Mesothelial cell of epicardium (in vitro differentiated cells): Measurements from ENCODE around the gene RNF213. TPM values are rescaled to one million over a fixed set of nuclear protein-coding genes. Genes with fewer than 3 reads are reported as not detected.

Source experiments
- DNase-seq, 2 experiments: peaks; one replicate each; pipeline ENCODE4 v3.0.0; 2021; ENCODE audit warnings: low spot score in 2 of 2; ENCODE audit not compliant: unreplicated experiment in 2 of 2
- H3K27ac Mint-ChIP-seq: 2 replicates; pipeline ENCODE4 v1.8.0; 2021; ENCODE audit warnings: mixed read lengths
- H3K27me3 Mint-ChIP-seq: 2 replicates; pipeline ENCODE4 v1.8.0; 2021; ENCODE audit warnings: low read depth, mixed read lengths
- H3K36me3 Mint-ChIP-seq: 2 replicates; pipeline ENCODE4 v1.8.0; 2021; ENCODE audit warnings: mixed read lengths
- H3K4me1 Mint-ChIP-seq: 2 replicates; pipeline ENCODE4 v1.8.0; 2021; ENCODE audit warnings: mixed read lengths
- H3K4me3 Mint-ChIP-seq: 2 replicates; pipeline ENCODE4 v1.8.0; 2021; ENCODE audit warnings: mild to moderate bottlenecking, moderate library complexity, mixed read lengths
- H3K9me3 Mint-ChIP-seq: 2 replicates; pipeline ENCODE4 v1.8.0; 2021; ENCODE audit warnings: mixed read lengths
- CTCF ChIP-seq: fragments of 200-600 bp; sonication (generic); IDR thresholded peaks from one replicate; pipeline ENCODE4 v1.5.0; 2021; ENCODE audit warnings: antibody characterized with exemption; ENCODE audit not compliant: unreplicated experiment
- total RNA-seq: library from RNA; stranded (reverse); gene quantifications from 3 replicates; pipeline ENCODE4 v1.2.1, GENCODE V29; 2021

Gene RNF213
- total RNA-seq, 1 donor from 2014 or later: 76.7 TPM

GRCh38 chr17:80261895-80262279, 1.2 kb downstream of the RNF213 start:
- no peak for DNase-seq
- no peaks in the 10 kb centered on the region for H3K9me3 Mint-ChIP-seq

GRCh38 chr17:80262291-80262690, 1.6 kb downstream of the RNF213 start:
- Mint-ChIP-seq H3K9me3 (no peaks in the 10 kb centered on the region), H3K36me3 (peaks cover 11% of the 10 kb centered on the region), H3K4me3 (peak overlapping the region; percentile 78), H3K27ac (peak overlapping the region; percentile 85), H3K4me1 (peaks cover 14% of the 10 kb centered on the region), H3K27me3 (no peaks in the 10 kb centered on the region)
- TF ChIP-seq CTCF: no peak
- DNase-seq: no peak

More at GRCh38 chr17:80261895-80262279, 1.2 kb downstream of the RNF213 start:
- H3K27ac Mint-ChIP-seq: peak overlapping the region; percentile 85
- peaks cover 10% of the 10 kb centered on the region for H3K36me3 Mint-ChIP-seq
- peaks cover 14% of the 10 kb centered on the region for H3K4me1 Mint-ChIP-seq
- peak overlapping the region; percentile 78 for H3K4me3 Mint-ChIP-seq
- no peak for TF ChIP-seq CTCF
- H3K27me3 Mint-ChIP-seq: no peaks in the 10 kb centered on the region

DNA sequence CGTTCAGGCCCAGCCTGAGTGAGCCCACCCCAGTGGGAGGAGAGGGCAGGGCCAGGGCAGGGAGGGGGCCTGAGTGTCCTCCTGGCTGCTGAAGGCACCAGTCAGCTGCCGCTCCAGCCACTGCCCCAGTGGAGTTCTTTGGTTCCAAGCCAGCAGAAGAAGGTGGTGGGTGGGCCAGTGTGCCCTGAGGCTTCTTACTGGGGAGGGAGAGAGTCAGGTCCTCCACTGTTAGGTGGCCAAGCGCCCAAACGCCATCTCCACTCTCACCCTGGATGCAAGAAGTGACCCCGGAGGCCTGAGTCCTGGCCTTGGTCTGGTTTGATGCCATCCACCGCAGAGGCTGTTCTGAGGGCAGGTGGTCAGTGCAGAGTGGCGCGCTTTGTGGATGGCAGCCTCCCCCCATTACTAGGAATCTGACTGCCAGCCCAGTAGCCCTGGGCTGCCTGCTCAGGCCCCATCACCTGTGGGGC, 2.2 kb downstream of the RNF213 start:
- no peaks in the 10 kb centered on the region for H3K9me3 Mint-ChIP-seq
- no peak for TF ChIP-seq CTCF
- peak overlapping the region; percentile 78 for H3K4me3 Mint-ChIP-seq
- no peaks in the 10 kb centered on the region for H3K27me3 Mint-ChIP-seq
- DNase-seq: no peak
- H3K36me3 Mint-ChIP-seq: peaks cover 14% of the 10 kb centered on the region
- no peak overlapping the region for H3K27ac Mint-ChIP-seq
- peaks cover 14% of the 10 kb centered on the region for H3K4me1 Mint-ChIP-seq

GRCh38 chr17:80263253-80264204, 2.9 kb downstream of the RNF213 start:
- no peak overlapping the region for H3K27ac Mint-ChIP-seq
- no peaks in the 10 kb centered on the region for H3K27me3 Mint-ChIP-seq
- no peaks in the 10 kb centered on the region for H3K9me3 Mint-ChIP-seq
- no peak for DNase-seq
- peaks cover 14% of the 10 kb centered on the region for H3K4me1 Mint-ChIP-seq
- no peak overlapping the region for H3K4me3 Mint-ChIP-seq
- peaks cover 14% of the 10 kb centered on the region for H3K36me3 Mint-ChIP-seq
- TF ChIP-seq CTCF: no peak

- Mint-ChIP-seq H3K9me3 (no peaks in the 10 kb centered on the region), H3K27me3 (no peaks in the 10 kb centered on the region), H3K27ac (no peak overlapping the region), H3K36me3 (peaks cover 14% of the 10 kb centered on the region), H3K4me1 (peaks cover 14% of the 10 kb centered on the region), H3K4me3 (no peak overlapping the region)
- no peak for TF ChIP-seq CTCF
- no peak for DNase-seq
These were observed 3.8 kb downstream of the RNF213 start for GRCh38 chr17:80264205-80265075.
